OCI-LY7 (cell line): ENCODE data around the gene ZC3H8.

Experiments
- EZH2phosphoT487 ChIP-seq: fragments of 200-600 bp; sonication (generic); IDR thresholded peaks from 2 replicates; pipeline ENCODE4 v1.6.1; 2018; ENCODE audit warnings: low read depth, borderline replicate concordance, mild to moderate bottlenecking, mixed run types, antibody characterized with exemption, low read length, moderate library complexity, mixed read lengths
- TF ChIP-seq, protein P1 (sequence below): fragments of 200-600 bp; sonication (generic); conservative IDR thresholded peaks from 2 replicates; pipeline ENCODE4 v1.5.1; 2014; ENCODE audit warnings: mild to moderate bottlenecking, antibody characterized with exemption, low read length, moderate library complexity, mixed read lengths

DNA sequence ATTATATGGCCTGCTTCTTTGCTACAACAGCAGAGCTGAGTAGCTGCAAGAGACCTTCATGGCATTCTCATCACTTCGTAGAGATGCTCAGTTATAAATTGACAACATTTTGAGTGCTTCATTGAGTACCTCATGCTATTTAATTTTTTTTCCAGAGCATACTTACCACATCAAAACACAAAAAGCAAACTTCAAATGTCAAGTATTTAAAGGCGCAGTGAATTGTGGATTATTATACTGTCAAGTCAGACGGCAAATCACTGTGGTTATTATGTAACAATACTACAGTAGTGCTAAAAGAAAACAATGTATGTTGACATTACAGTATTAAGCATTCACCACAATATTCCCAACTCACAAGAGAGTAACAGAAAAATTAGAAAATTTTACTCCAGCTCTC lies 12.5 kb downstream of the ZC3H8 start:
- TF ChIP-seq, protein P1, sequence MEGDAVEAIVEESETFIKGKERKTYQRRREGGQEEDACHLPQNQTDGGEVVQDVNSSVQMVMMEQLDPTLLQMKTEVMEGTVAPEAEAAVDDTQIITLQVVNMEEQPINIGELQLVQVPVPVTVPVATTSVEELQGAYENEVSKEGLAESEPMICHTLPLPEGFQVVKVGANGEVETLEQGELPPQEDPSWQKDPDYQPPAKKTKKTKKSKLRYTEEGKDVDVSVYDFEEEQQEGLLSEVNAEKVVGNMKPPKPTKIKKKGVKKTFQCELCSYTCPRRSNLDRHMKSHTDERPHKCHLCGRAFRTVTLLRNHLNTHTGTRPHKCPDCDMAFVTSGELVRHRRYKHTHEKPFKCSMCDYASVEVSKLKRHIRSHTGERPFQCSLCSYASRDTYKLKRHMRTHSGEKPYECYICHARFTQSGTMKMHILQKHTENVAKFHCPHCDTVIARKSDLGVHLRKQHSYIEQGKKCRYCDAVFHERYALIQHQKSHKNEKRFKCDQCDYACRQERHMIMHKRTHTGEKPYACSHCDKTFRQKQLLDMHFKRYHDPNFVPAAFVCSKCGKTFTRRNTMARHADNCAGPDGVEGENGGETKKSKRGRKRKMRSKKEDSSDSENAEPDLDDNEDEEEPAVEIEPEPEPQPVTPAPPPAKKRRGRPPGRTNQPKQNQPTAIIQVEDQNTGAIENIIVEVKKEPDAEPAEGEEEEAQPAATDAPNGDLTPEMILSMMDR, result no peak
- TF ChIP-seq EZH2phosphoT487, result no peak
